Skeletal muscle cell (primary cell): Measurements from ENCODE around the gene PTPRN2.

Experiments
- DNase-seq: peaks from one replicate; pipeline ENCODE4 v3.0.0-alpha.2; 2010; ENCODE audit warnings: low read depth
- H3K4me3 ChIP-seq: 2 replicates; pipeline ENCODE4 v1.5.1; 2011; ENCODE audit warnings: low read depth, mild to moderate bottlenecking, control low read depth, low read length, moderate library complexity

Gene PTPRN2

DNA sequence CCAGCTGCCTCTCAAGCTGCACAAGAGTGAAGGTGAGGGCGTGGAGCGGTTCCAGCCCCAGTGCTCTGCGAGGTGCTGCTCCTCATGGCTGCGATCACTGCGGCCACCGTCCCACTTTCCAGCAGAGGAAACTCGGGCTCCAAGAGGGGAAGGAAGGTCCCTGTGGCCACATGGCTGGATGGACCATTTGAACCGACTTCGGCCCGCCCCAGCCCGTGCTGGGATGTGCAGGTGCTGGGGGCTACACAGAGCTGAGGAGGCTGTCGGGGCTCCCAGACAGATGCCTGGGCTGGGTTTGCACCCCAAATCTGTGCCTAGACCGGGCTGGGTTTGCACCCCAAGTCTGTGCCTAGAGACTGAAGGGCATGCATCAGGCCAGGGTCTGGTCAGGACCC lies 1064.3 kb downstream of the PTPRN2 start:
- no peak overlapping the region for H3K4me3 ChIP-seq

DNA sequence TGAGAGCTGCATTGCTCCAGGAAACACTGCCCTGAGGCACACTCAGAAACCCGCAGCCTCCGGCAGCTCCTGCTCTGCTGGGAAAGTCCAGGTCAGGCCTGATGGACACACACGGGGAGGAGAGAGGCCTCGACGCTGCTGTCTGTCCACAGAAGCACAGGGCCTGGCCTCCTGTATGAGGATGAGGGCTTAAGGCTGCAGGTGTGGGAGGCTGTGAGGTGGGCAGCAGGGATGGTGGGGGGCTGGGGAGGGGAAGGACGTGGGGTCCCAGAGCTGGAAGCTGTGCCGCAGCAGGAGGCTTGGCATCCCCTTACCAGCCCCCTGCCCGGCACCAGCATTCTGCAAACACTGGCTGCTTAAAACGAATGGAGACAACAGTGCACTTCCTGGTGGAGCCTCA lies 1064.7 kb downstream of the PTPRN2 start:
- no peak overlapping the region for H3K4me3 ChIP-seq
- no peak for DNase-seq

More for the DNA sequence above, 1064.3 kb downstream of the PTPRN2 start:
- no peak for DNase-seq

DNA sequence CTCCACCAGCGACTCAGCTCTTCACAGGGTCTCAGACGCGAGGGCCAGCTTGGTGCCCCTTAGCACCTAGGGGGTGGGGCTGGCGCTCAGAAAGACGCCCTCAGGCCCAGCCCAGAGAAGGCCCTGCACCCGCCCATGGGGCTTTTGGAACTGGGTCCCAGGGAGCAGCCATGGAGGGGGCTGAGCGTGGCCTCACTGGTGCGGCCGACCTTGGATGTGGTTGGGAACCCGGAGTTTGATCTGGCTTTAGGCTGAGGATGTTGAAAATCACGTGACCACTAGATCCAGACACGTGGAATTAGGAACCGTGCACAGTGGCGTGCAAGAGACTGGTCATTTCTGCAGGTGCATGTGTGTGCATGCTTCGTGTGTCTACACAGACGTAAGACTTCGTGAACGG lies 1065.4 kb downstream of the PTPRN2 start:
- no peak for DNase-seq
- H3K4me3 ChIP-seq: no peak overlapping the region

DNA sequence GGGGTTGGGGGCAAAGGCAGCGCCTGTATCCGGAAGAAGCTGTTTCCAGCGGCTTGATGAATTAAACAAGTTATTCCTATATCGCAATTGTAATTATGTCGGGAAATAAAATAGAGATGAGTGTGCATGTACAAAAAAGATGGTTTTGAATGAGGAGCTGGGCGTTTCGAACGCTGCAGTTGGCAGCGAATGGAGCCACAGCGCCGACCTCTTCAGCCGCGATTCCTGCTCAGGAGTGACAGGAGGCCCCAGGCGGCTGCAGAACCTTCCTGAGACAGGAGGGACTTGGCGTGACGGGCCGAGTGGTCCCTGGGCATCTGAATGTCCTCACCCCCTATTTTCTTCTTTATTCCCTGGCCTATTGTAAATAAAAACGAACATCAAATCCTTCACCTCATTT lies 1065.9 kb downstream of the PTPRN2 start:
- no peak overlapping the region for H3K4me3 ChIP-seq
- no peak for DNase-seq

DNA sequence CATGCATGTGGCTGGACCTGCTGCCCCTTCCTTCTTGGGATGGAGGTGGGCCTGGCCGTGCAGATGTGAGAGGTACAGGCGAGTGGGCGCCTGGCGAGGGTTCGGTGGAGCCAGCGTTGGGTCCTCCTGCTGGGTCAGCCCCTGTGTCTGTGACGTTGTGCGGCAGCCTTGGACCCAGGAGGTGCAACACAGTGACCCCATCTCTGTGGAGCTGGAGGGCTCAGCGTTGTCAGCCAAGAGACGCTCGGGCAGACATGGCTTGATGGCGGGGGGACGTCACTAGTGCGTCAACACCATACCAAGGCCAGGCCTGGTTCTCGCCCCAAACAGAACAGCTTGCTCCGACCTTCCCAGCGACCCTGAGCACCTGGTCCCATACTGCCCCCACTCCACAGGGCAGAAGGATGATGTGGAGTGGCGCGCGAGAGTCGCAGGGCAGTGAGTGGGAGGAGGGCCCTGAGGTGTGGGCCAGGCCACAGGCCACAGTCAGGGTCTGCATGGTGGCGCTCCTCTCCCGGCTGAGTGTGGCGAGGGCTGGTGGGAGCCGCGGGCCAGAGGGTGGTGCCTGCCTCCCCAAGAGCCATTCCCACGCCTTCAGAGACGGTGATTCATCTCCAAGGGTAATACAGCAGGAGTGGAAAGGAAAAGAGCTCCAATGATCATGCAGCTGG lies 1066.4 kb downstream of the PTPRN2 start:
- DNase-seq: no peak
- no peak overlapping the region for H3K4me3 ChIP-seq

DNA sequence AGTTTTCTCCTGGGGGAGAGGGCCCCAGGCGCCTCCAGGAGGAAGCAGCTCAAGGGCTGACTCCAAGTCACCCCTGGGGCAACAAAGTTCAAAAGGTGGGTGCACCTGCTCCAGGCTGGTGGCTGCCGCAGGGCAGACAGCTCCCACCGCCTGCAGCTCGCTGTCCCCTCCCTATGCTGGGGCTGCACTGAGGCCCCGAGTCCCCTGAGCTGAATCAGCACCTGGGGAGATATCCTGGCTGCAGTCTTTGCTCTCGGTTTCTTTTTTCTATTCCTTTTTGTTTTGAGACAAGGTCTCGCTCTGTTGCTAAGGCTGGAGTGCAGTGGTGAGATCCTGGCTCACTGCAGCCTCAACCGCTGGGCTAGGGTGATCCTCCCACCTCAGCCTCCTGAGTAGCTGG lies 1067.4 kb downstream of the PTPRN2 start:
- no peak for DNase-seq
- no peak overlapping the region for H3K4me3 ChIP-seq

DNA sequence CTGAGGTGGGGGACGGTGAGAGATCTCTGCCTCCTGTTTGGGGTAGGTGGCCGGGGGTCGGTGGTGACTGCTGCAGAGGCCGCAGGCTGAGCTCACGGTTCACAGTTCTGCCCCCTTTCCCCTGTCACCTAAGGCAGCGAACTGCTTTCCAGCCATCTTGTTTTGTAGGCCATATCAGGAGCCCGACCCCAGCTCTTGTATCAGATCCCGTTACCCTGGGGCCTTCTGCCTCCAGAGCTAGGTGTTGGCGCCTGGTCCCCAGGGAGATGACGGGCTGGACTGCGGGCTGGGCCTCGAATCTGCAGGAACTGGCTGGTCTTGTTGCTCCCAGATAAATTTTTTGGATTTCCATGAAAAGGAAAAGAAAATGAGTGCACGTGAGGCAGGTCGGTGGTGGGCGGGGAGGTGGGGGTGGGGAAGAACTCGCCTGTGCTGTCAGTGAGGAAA lies 1067.8 kb downstream of the PTPRN2 start:
- H3K4me3 ChIP-seq: no peak overlapping the region
- no peak for DNase-seq

DNA sequence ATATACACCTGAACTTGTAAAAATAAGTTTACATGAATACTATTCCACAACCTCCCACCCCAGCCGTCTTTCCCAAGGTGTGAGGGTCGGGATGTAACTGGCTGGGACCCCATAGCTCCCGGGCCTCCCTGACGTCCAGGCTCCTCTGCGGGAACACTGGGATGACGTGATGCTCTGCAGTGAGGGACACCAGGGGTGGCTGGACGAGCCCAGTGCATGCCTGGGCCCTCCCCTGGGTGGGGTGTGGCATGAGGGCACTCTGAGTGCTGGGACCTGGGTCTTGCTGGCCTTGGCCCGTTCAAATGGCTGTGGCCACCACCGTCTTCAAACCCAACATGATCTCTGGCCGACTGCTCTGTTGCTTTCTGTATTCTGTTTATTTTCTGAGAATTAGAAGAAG lies 1068.4 kb downstream of the PTPRN2 start:
- no peak for DNase-seq

DNA sequence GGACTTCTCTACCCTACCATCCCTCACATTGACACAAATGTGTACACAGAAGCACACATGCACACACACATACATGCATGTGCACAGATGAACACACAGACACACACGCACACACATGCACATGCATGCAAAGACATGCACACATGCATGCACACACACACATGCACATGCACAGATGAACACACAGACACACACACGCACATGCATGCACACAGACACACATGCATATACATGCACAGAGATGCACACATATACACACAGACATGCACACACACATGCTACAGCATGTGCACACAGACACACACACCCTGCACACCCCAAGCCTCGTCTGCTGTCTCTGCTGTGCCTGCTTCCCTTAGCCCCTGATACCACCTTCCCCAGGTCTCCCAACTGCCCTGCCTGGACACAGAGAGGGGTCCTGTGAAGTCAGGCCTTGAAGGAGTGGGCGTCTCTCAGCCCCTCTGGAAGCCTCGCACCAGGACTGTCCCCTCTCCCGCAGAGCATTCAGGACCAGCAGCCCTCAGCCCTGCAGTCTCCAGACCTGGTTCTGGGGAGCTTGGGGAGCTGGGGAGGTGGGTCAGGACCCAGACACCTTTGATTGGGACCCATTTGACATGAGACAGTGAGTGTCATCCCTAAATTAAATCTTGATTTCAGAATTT lies 1069.0 kb downstream of the PTPRN2 start:
- DNase-seq: no peak
- no peak overlapping the region for H3K4me3 ChIP-seq

More for the DNA sequence above, 1068.4 kb downstream of the PTPRN2 start:
- H3K4me3 ChIP-seq: no peak overlapping the region

DNA sequence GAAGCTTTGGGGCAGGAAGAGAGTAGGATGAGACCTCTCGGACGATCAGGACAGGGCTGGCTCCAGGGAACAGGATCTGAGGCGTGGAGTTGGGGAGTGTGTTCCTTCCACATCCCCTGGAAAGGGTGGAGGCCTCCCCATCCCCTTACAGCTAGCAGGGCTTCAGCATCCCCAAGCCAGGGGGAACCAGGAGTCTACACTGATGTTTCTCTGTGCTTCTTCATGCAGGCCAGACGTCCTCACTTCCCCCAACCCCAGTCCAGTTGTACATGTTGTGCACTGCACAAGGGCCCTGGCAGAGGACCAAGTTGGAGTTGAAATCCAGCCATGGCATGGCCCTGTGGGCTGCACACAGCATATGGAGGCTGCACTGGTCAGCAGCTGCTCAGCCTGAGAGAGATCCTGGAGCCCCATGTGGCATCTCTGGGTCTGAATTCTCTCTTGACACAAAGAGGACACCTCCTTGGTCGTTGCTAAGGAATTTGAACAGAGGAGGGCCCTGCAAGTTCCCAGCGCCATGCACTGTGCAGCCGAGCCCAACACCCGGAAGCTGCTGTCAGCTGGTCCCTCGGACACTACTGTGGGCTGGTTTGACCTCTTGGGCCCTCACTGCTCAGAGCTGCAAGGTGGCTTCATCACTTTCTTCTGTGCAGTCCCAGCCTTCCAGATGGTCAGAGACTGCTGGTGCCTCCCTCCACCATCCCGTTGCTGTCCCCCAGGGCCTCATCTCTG lies 1069.7 kb downstream of the PTPRN2 start:
- DNase-seq: no peak
- no peak overlapping the region for H3K4me3 ChIP-seq

DNA sequence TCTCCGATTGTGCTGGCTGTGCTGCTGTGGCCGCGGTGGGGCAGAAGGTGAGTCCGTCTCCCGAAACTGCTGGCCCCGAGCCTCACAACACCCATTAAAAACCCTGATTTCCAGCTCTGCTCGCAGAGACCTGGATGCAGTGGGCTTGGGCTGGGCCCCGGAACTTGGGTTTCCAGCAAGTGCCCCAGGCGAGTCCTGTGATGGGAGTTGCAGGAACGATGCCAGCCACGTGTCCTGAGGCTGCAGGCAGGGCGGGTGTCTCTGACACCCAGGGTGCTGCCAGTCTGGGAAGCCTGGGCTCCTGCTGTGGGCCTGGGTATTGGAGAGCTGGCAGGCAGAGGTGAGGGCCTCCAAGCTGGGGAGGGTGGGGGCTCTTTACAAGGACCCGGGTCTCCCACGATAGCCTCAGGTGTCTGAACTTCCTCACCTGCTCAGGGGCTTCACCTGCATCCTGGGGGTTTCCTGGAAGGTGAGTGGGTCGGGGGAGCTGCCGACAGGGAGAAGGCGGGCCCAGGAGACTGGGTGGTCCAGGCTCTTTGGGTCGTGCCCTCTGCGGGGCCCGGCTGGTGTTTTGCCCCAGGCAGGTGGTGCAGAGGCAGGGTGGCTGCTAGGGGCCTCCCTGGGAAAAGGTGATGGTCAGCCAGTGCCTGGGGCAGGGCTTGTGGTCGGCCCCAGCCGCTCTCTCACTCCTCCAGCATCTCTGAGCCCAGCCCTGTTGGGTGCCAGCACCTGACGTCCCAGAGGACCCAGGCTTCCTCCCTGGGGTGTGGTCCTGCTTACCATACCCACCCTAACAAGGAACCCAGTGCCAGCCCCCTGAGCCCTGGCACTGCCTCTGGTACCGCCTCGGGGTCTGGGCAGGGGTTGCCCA lies 1070.5 kb downstream of the PTPRN2 start:
- H3K4me3 ChIP-seq: no peak overlapping the region
- no peak for DNase-seq

DNA sequence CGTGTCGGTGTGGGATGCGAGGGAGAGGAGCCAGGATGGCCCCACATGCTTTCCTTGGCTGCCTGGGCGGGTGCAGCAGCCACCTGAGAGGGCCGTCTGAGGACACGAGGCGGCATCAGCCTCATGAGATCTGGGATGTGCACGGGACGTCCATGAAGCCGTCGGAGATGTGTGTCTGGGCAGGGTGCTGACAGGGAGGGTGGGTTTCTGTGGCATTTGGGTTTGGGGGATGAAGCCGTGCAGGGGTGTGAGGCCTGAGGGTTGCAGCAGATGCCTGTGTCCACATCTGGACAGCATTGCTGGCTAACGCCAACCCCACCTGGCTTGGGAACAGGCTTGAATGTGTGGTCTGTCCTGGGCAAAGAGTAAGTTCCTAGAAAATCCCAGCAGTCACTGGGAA lies 1071.3 kb downstream of the PTPRN2 start:
- H3K4me3 ChIP-seq: no peak overlapping the region
- no peak for DNase-seq

DNA sequence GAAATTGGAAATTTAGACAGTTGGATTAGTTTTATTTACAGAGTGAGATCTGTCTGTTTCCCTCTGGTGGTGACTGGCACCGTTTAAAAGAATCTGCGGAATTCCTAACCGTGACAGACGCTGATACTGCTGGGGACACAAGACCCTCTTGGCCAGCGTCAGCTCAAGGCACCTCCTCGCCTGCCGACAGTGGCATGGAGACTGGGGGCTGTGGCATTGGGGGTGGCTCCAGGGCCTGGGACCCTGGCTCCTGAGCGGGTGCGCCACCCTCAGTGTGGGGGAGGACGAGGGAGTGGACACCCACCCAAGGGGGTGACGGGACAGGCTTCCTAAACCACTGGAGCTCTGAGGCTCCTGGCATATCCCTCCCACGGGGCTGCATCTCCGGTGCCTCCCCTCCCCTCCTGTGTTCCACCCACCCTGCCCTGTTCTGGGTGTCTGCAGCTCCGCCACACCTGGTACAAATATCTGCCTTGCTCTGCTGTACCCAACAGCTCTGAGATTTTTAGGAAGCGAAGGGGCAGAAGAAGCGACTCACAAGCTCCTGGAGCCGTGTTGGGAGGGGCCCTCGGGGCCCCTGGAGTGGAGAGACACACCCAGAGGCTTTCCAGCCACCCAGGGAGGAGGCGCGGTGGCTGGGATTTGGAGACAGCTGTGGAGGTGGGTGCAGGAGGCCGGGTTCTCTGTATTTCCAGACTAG lies 1072.1 kb downstream of the PTPRN2 start:
- no peak for DNase-seq
- H3K4me3 ChIP-seq: no peak overlapping the region

DNA sequence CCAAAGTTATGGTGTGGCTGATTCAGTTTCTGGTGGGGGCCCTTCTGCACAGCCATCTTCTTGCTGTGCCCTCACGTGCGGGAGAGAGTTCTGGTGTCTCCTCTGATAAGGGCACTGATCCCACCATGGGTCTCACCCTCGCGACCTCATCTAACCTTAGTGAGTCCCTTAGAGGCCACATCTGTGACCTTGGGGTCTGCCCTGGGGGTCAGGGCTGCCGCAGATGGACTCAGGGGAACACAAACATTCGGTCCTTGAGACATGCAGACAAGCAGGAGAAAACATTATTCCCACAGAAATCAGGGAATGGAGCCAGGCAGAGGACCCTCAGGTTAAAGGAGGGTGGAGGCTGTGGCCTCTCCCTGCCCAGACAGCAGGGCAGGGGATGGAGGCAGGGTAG lies 1072.9 kb downstream of the PTPRN2 start:
- DNase-seq: no peak
- no peak overlapping the region for H3K4me3 ChIP-seq

DNA sequence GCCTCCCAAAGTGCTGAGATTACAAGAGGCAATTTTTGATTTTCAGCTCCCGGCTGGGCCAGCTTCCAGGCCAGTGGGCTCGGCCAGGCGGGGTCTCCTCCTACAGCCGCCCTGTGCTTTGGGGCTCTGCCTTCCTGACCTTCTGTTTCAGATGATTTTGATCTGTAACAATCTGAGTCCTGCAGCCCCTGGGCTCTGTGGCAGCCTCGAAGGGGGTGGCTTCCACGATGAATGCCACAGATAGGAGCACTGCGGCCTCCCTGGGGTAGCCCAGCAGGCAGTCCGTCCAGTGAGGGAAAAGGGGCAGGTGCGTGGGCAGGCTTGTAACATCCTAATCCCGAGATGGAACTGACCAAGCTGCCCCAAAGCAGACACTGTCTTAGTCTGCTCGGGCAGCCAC lies 1073.3 kb downstream of the PTPRN2 start:
- H3K4me3 ChIP-seq: no peak overlapping the region
- DNase-seq: no peak

DNA sequence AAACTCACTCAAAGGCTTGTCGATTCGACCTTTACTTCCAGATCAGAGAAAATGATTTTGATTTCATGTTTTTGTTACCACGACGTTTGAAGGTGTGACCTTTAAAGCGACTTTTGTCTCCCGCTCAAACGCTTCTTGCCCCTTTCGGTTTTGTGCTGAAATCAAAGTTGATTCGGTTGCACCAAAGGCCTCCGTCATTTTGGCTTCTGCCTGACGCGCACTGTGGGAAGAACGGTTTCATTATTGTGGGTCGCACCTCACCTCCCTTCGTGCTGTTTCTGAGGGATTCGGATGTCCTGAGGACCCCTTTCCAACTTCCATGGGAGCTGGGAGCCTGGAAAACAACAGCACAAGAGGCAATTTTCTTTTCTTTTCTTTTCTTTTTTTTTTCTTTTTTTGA lies 1073.9 kb downstream of the PTPRN2 start:
- no peak overlapping the region for H3K4me3 ChIP-seq
- DNase-seq: no peak

DNA sequence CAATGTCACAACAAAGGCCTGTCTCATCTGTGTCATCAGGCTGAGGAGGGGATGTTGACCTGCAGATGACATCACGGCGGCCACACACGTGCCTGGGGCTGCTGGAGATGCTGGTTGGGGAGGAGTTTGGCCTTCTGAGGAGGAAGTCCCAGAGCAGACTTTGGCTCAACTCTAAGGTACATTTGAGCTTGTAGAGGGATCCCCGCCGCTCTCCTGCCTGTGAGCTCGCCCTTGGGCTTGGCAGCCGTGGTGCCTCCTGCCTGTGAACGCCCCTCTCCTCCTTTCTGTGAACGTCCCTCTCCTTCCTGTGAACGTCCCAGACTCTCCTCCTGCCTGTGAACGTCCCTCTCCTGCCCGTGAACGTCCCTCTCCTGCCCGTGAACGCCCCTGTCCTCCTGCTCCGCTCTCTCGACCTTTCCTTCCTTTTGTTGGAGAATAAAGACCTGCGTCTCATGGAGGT lies 1074.4 kb downstream of the PTPRN2 start:
- DNase-seq: no peak
- H3K4me3 ChIP-seq: no peak overlapping the region

DNA sequence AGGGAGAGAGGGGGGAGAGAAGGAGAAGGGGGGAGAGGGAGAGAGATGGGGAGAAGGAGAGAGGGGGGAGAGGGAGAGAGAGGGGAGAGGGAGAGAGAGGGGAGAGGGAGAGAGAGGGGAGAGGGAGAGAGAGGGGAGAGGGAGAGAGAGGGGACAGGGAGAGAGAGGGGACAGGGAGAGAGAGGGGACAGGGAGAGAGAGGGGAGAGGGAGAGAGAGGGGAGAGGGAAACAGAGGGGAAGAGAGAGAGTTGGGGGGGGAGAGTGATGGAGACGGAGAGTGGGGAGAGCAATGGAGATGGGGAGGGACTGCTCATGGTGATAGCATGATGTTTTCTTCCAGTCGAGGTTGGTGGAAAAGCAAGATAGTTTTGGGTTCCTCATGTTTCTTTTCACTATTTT lies 1078.4 kb downstream of the PTPRN2 start:
- DNase-seq: no peak
- no peak overlapping the region for H3K4me3 ChIP-seq

DNA sequence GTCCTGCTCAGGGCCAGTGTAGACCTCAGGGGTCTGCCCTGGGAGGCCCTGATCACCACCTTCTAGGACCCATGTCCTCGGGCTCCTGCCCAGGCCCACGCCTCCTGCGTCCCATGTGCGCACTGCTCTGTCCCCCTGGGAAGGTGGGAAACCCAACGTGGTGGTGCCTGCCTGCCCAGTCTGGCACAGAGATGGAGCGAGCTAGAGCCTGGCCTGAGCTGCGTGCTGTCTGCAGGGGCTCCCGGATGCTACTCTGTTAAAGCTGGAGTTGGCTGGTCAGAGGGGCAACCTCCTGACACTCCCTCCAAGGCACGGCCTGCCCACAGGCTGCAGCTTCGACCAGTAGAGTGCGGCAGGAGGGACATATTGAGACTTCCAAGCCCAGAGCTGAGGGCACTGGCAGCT lies 1079.1 kb downstream of the PTPRN2 start:
- DNase-seq: no peak
- H3K4me3 ChIP-seq: no peak overlapping the region
